Right lobe of liver (tissue), 4 donors: ENCODE measurements around the gene GREM2.

Experiments used
- POLR2A ChIP-seq: fragments of 450-650 bp; IDR thresholded peaks from one replicate; pipeline ENCODE4 v1.6.1; 2017; ENCODE audit warnings: antibody characterized with exemption, mild to moderate bottlenecking
- TF ChIP-seq, protein P1 (sequence below), 4 donors: fragments of 200-600 bp in 3 of 4; fragments of 450-650 bp in 1 of 4; IDR thresholded peaks; one replicate each; pipeline versions ENCODE4 v1.5.1 to v1.8.0; 2016 to 2022; ENCODE audit warnings: antibody characterized with exemption in 4 of 4, mild to moderate bottlenecking in 2 of 4
- donor health status: DM: no; HTN: no; CAD: no.
- donor health status: DM: no; HTN: no; CAD: no.
- donor health status: DM: no; HTN: yes; CAD: no.

- peak; percentile 25 for TF ChIP-seq POLR2A
- TF ChIP-seq, protein P1, sequence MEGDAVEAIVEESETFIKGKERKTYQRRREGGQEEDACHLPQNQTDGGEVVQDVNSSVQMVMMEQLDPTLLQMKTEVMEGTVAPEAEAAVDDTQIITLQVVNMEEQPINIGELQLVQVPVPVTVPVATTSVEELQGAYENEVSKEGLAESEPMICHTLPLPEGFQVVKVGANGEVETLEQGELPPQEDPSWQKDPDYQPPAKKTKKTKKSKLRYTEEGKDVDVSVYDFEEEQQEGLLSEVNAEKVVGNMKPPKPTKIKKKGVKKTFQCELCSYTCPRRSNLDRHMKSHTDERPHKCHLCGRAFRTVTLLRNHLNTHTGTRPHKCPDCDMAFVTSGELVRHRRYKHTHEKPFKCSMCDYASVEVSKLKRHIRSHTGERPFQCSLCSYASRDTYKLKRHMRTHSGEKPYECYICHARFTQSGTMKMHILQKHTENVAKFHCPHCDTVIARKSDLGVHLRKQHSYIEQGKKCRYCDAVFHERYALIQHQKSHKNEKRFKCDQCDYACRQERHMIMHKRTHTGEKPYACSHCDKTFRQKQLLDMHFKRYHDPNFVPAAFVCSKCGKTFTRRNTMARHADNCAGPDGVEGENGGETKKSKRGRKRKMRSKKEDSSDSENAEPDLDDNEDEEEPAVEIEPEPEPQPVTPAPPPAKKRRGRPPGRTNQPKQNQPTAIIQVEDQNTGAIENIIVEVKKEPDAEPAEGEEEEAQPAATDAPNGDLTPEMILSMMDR (IDR thresholded peaks at IDR 0.05), result no peak
Observed at GRCh38 chr1:240598216-240599001, 13.5 kb downstream of the GREM2 start.
